HS-27A (cell line): ENCODE measurements around the gene CEMIP2.
A peak's percentile ranks its signal among the peaks of the same experiment; 100 is the strongest.
"Not testable (repeated sequence)": the region's sequence is repeated elsewhere in the genome, so short reads cannot be mapped to it uniquely, and the experiment has no call there.

Source experiments
- DNase-seq: peaks from one replicate; pipeline ENCODE4 v3.0.0-alpha.2; 2012; ENCODE audit warnings: low read depth, missing footprints

The CEMIP2 gene

GRCh38 chr9:71768388-71769174, at the start of gene CEMIP2:
Gene CEMIP2, minus strand, starts transcription at chr9:71768513. Its CDS starts 18,140 bp downstream, at chr9:71750373.
- DNase-seq, result peak; percentile 42

GRCh38 chr9:71816916-71817451, 48.7 kb upstream of the CEMIP2 start:
- DNase-seq, result no peak

DNA sequence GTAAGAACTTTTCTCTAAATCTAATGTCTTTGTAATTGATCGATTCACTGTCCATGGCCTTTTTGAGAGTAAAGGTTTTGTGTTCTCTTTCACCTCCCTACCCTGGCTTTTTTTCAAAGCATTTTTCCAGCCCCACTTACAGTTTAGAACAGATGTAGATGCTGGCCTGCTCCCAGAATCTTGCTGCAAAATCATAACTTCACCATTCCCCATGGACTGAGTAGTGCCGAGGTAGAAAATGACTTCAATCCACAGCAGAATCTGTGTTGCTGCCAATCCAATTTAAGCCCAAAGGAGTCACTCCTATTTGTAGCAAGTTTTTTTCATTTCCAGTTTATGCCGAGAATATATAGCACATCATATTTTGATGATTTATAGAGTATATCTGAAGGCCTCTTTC, 46.5 kb upstream of the CEMIP2 start:
- DNase-seq, result no peak

DNA sequence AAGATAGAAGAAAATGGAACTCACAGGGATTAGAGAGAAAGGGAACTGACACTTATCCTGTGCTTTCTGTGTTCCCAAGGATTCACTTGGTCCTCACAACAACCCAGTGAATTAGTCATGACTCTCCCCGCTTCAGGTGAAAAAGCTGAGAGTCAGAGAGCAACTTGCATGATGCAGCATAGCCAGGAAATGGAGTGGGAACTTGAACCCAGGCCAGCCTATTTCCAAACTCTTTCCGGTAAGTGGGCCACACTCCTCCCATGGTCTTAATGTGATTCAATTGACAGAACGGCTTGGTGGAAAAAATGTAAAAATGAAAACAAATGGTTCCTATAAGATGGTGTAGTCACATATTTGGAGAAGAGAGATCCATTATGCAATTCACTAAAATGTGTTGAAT, 45.9 kb upstream of the CEMIP2 start:
- no peak for DNase-seq

- DNase-seq, result no peak
Measured at GRCh38 chr9:71812385-71812784, 44.1 kb upstream of the CEMIP2 start.

GRCh38 chr9:71808068-71808467, 39.8 kb upstream of the CEMIP2 start:
- no peak for DNase-seq

- peak; percentile 24 for DNase-seq
Measured at GRCh38 chr9:71806901-71807307, 38.6 kb upstream of the CEMIP2 start.

- DNase-seq, result not testable (repeated sequence)
Measured at GRCh38 chr9:71805096-71805495, 36.8 kb upstream of the CEMIP2 start.

DNA sequence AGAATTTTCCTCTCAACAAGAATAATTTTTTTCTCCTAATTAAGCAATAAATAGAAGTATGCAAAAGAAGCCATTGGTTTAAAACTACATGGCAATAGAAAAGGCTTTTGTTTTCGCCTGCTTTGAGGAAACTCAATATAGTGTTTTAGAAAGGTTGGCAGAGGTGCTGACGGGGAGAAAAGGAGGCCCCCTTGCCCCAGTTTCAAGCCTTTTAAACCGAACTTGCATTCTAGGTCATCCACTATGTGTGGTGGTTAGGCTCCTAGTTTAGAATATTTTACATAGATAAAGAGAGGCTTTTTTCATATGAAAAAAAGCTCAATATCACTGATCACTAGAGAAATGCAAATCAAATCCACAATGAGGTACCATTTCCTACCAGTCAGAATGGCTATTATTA, 33.5 kb upstream of the CEMIP2 start:
- DNase-seq, result no peak

DNA sequence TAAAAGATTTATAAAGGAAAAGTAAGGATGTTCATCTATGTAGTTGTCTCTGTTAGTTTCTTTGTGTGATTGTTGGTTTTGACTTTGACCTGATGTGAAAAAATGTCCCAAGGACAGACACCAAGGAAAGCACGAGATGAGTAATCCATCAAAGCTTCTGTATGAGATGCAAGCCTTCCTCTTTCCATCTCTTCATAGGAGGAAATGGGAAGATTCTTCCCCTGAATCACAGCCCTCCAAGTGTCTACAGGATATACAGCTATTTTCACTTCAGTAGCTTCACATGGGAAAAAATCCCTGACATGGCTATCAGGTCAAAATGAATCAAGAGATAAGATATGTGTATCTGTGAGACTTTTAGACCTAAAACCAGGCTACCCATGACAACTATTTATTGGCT, 29.0 kb upstream of the CEMIP2 start:
- no peak for DNase-seq

DNA sequence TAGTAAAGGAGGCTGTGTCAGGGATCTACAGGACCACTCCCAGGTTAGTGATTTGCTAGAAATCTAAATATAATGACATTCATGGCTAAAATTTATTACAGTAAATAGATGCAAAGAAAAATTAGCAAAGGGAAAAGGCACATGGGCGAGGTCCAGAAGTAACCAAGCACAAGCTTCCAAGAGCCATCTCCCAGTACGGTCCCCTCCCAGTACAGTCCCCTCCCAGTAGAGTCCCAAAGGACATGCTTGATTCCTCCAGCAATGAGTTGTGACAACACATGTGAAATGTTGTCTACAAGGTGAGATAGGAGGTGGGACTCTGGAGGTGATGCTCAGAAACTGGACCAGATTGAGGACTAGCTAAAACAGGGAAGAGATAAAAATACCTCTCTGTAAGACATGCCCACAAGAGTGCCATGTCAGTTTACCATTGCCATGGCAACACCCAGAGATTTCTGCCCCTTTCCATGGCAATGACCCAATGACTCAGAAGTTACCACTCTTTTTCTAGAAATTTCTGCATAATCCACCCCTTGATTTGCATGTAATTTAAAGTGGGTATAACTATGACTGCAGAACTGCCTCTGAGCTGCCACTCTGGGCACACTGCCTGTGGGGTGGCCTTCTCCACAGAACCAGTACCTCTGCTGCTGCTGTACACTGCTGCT, 27.9 kb upstream of the CEMIP2 start:
- no peak for DNase-seq

- DNase-seq, result no peak
Measured at GRCh38 chr9:71795097-71795813, 26.9 kb upstream of the CEMIP2 start.

GRCh38 chr9:71793386-71794105, 25.2 kb upstream of the CEMIP2 start:
- peak; percentile 36 for DNase-seq

- no peak for DNase-seq
Measured at GRCh38 chr9:71791875-71792274, 23.6 kb upstream of the CEMIP2 start.

DNA sequence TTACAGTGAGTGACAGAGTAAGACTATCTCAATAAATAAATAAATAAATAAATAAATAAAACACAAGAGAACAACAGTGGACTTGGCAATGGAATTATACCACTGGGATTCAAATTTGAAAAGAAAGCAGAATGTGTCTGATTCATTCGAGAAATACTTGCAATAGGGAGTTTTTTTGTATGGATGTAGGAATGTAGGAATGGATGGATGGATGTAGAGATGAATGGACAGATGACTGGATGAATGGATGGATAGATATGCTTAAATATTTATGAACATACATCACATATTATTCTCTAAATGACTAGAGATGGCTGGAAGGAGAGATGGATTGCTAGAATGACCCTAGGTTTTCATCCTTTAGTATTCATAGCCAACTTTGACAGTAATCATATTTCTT, 22.0 kb upstream of the CEMIP2 start:
- no peak for DNase-seq

- DNase-seq, result no peak
Measured at GRCh38 chr9:71783120-71783523, 14.8 kb upstream of the CEMIP2 start.

DNA sequence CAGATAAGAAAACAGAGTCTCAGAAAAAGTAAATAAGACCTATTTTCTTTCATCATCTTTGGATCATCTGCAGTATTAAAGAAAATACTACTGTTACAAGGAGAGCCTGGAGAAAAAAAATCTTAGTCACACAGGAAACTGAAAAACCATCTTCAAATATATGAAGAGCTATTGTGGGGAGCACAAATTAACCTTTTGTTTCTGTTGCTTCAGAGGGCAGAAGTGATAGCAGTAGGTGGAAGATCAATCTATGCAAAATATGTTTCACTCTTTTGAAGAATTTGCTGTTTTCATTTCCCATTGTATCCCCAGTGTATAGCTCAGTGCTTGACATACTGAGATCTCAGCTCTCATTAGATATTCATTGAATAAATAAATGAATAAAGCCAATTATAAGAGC, 13.1 kb upstream of the CEMIP2 start:
- no peak for DNase-seq

- no peak for DNase-seq
Measured at GRCh38 chr9:71780953-71781352, 12.6 kb upstream of the CEMIP2 start.

GRCh38 chr9:71778085-71778484, 9.8 kb upstream of the CEMIP2 start:
- DNase-seq, result no peak

DNA sequence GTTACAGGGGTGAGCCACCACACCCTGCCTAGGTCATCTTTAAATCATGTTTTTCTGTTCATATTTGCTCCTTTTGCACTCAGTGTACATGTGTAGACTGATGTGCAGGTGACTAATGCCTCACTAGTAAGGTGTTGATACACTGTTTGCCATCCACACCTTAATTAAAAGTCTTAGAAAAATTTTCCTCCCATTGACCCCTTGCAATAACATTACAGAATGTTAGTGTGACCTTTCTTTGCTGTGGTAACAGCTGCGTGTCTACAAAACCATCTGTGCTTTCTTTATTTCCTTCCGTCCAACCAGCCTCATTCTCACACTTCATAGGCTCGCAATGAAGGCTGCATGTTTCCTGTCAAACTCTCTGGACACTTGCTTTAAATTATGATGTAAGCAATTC, 6.6 kb upstream of the CEMIP2 start:
- DNase-seq, result no peak

- DNase-seq, result no peak
Measured at GRCh38 chr9:71772726-71773125, 4.4 kb upstream of the CEMIP2 start.

DNA sequence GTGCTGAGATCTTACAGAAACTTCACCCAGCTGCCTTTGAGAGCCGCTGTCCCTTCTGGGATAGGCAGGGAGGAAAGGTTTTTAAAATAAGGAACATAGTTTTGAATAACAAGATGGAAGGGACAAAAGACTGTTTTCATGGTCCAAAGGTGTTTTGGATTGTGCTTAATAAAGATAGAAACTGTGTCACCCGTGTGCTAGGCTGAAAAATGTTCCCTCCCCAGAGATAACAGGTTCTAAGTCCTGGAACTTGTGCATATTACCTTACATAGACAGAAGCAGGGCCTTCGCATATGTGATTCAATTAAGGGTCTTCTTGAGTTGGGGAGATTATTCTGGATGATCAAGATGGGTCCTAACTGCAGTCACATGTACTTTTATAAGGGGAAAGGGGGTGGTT, 1.9 kb upstream of the CEMIP2 start:
- no peak for DNase-seq
